Left kidney (tissue), 2 donors: ENCODE results near the gene GRIA1. TPM values are rescaled to one million over a fixed set of nuclear protein-coding genes. Genes with fewer than 3 reads are reported as not detected.
A peak's percentile ranks its signal among the peaks of the same experiment; 100 is the strongest.

Experiments used
- DNase-seq: peaks from one replicate; pipeline ENCODE4 v3.0.0-alpha.2; 2013
- polyA plus RNA-seq: library from polyadenylated mRNA; unstranded; fragments of 120-200 nt; gene quantifications from one replicate; pipeline ENCODE4 v1.2.1, GENCODE V29; 2013; ENCODE audit not compliant: insufficient read length

GRIA1 gene
- polyA plus RNA-seq, 1 donor, result 4.3 TPM

DNA sequence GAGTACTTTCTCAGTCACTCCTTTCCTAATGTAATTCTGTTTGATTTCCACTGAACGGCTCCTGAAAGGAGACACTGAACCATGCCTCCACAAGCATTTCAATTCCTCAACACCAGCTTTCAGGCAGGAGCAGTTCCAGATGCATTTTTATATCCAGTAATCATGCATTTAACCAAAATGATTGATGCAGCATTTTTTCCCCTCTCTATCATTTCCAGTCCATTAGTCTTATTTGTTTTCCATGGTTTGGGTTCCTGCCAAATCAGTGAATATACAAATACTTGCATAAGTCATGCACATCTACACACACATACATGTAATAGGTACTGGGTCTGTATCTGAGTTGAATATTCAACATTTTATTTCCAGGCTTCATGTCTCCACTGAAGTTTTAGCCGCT is 122.7 kb downstream of the GRIA1 start:
- DNase-seq, result no peak

DNA sequence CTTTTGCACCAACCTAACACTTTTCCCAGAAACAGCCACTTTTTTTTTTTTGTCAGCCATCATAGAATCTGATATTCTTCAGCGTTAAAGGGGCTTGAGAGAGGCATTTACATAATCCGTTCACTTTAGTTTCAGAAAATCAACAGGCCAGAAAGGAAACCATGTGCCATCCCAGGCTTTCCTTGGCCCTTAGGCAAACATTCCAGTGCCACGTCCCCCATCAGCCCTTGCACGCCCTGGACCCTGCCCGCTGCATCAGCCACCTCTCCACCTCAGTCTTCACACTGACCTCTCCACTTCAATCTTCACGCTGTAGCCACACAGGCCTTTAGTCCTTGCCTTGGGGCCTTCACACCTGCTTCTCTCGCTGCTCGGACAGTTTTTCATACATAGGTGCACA is 123.2 kb downstream of the GRIA1 start:
- DNase-seq, result no peak

DNA sequence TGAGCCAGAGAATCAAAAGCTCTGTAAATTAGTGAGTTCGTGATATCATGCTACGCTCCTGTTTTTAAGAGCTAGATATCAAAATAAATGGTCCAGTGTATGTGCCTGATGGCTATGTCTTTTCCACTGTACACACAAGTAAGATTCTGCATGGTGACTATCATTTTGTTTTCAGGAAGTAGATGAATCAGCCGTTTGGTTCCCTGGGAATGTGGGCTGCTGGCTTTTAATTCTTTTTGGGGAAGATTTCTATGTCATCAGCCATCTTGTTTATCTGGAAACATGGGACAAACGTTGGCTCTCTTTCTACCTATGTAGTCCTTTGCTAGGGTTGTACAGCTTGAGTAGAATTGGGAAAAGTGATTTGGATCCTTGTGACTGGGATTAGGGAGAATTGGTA is 126.7 kb downstream of the GRIA1 start:
- DNase-seq, result no peak

DNA sequence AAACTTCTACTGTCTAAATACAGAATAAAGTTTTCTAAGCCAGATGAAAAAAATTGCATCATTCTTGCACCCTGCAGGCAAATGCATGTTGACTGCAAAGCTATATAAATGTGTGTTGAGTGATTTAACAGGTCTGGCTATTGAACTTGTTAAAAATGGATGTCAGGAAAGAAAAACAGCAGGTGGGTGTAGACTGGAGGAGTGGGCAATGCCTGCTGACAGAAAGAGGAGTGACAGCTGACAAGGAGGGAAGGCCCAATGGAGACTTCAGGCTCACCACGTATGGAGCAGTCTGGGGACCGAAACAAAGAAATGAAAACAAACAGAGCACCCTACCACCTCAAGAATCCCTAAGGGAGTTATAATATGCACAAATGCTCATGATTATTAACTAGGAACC is 127.8 kb downstream of the GRIA1 start:
- DNase-seq, result no peak

DNA sequence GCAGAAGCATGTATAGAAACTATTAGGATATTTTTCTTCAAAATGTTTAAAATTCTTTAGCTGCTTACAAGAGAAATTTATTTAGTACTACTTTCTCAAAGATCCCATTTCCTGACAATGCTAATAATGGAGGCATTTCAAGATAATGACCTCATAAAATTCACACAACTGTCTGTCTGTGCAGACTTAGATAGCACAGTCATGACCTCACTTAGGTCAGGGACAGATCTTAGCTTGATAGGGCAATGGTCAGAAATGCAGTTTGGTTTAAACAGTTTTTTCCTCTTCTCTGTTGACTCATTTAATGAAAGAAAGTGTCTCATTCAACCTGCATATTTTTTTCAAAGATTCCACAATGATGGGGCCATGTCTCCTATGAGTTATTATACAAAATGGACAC is 128.4 kb downstream of the GRIA1 start:
- DNase-seq, result no peak

DNA sequence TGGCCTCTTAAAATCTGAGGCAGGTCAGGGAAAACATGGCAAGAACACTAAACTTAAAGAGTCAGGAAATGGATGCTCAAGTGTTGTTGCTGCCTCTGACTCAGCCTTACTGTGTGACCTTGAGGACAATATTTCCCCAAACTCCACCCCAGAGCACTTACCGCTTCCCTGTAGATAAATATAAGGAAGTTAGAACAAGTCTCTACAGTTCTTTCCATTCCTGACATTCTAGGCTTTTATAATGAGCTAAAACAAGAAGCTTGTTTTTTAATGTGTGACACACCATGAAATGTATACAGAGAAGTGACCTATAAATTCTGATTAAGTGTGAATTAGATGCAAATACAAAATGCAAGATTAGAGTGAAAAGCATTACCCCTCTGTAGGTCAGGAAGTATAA is 129.3 kb downstream of the GRIA1 start:
- no peak for DNase-seq

DNA sequence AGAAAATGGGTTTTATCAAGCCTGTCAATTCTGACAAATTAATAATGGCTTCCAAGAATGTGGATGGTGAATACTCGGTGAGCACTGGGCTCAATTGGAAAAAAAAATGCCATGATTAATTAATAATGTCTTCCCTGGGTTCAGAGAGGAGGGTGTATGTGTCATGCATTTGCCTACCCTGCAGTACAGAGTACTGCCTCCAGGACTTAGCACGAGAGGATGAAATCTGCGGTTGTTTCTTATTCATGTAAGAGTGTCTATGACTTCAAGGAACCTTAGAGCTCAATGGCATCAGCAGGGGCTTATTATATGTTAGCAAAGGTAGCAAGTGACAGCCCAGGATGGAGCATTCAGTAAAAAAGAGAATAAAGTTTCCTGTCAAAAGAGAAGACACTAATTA is 132.7 kb downstream of the GRIA1 start:
- DNase-seq, result no peak

DNA sequence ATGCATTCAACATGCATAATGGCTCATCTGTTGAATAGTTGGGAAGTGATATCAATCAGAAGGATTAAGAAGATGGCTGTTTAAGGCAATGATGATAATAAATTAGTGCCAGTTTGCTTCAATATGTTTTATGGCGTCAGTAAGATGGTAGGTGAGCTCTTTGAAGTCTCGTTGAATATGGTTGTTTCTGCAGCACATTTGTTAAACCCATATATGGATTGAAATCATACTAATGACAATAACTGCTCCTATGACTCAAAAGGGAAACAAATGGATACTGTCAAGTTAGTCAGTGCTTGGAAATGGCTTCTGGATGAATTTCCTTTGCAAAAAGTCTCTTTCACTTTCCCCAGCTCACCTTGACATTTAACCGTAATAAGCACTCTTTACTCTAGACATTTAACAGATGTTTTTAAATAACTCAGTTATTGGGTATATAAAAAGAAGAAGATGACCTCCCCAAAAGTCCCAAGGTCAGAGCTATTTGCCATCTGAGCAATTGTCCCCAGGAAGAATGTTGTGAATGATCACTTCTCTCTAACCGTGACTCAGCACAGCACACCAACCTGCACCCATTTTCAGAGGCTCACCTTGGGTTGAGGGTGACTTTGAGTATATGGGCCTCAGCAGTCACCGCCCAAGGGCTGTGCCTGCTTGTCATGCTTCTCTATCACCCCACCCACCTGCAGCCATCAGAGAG is 133.4 kb downstream of the GRIA1 start:
- DNase-seq, result no peak

DNA sequence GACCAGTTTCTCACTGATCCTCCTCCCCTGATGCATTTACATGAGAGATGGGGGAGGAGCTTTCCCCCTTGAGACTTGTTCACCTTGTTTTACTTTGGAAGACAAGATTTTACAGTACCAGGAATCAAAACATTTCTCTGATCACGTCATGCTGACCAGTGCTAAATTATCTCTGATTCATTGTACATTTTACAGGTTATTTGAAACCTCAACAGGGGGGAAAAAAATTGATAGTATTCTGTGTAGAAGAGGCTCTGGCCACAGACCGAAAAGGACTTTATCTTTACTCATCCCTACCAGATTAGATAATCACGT is 133.9 kb downstream of the GRIA1 start:
- no peak for DNase-seq

DNA sequence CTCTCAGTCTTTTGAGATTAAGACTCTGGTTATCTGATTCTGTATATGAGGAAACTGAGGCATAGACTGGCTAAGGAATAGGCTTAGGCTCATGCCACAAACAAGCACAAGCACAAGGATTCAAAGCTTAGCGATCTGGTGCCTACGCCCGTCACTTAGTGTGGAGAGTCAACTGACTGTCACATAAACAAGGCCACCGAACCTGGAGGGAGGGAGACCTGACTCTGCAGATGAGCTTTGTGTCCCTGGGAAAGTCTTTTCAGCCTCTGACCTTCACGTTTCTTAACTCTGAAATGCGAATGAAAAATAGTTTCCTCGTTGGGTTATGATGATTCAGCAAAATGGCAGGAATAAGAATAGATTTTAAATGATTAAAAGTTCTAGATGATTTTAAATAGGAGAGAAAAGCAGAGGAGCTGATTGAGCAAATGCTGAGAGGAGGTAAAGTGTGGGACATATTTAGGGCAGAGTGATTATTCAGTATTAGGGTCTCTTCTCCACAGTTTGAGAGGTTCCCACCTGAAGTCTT is 135.4 kb downstream of the GRIA1 start:
- no peak for DNase-seq

DNA sequence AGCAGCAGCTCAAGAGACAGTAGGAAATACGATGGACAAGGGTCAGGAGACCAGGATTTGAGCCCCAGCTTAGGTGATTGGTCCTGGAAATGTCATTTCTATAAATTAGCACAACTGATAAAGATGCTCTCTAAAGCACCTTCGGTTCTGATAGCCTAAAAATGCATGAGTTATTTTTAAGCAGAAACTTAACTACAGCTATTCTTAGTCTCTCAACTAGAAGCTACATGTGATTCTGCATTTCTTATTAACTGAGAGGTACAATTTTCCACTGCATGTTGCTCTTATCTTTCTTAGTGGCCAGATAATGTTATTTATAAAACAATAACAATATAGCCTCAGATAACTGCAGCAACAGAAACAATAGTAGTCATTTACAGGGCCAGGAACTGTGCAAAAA is 136.4 kb downstream of the GRIA1 start:
- DNase-seq, result no peak

DNA sequence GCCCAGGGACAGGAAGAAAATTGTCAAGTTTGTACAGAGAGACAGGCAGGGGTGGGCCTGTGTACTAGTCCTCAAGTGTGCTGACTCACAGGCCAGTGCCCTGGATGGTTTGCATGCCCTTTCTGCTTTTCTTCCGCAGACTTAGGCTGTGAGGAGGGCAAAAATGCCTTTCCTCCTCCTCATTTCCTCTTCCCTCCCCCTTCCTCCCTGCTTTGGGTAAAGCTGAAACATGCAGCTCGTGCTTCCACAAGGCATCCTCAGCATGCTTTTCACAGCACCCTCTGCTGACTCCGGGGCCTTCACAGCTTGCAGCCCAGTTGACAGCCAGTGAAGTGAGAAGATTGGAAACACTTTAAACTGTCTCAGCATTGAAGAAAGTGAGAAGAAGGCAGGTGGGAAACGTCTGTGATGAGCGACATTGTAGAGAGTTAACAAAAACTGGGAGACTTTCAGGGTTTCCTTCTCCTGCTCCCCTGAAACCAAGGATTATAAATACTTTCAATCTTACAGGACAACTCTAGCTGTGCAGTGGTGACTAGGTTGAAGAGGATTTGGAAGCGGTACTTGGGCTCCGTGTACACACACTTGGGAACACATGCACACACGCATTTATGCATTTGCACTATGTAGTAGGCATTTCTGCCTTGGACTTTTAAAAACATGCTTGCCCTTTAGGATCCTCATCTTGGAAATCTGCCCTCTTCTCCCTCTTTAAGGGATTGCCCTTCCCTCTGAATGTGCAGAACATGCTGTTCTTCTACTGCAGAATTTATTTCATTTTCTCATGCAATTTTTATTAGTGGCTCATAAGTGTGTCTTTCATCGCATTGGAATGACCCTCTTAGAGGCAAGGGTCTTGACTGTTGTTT is 138.8 kb downstream of the GRIA1 start:
- DNase-seq, result peak; percentile 2

DNA sequence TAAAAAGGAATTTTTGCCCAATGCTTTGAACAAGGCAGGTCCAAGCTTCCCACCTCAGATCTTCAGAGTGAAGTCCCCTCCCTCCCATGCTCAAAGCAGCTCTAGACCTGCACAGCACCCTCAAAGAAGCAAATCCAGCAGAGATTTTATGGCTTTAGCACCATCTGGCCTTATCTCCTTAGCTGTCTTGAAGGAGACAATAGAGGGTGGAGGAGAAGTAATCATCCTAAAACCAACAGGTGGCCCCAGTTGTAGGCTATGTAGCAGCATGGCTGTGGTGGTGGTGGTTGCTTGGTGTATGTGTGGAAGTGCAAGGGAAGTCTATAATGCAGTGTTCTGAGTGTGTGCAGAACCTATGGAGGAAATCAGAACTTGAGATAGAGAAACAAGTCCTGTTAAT is 140.1 kb downstream of the GRIA1 start:
- no peak for DNase-seq

DNA sequence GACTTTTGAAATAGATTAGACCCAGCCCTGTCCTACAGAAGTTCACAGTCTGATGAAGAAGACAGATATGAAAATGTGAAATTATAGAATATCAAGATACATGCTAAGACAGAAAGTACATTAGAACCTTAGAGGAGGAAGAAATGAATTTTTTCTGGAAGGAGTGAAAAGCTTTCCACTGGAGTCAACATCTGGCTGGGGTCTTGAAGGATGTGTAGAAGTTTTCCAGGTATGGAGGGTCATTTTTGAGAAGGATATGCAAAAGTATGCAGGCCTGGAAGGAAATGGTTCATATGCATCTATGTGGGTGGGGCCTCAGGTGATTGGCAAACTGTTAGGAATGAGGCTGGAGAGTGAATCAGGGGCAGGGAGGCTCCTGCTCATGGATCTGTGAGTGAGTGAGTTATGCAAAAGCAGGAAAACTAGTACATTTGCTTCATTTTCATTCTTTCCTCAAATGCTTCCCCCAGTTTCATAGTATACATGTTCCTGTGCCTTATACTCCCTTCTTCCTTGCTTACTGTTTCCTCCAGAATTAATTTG is 142.3 kb downstream of the GRIA1 start:
- DNase-seq, result no peak

DNA sequence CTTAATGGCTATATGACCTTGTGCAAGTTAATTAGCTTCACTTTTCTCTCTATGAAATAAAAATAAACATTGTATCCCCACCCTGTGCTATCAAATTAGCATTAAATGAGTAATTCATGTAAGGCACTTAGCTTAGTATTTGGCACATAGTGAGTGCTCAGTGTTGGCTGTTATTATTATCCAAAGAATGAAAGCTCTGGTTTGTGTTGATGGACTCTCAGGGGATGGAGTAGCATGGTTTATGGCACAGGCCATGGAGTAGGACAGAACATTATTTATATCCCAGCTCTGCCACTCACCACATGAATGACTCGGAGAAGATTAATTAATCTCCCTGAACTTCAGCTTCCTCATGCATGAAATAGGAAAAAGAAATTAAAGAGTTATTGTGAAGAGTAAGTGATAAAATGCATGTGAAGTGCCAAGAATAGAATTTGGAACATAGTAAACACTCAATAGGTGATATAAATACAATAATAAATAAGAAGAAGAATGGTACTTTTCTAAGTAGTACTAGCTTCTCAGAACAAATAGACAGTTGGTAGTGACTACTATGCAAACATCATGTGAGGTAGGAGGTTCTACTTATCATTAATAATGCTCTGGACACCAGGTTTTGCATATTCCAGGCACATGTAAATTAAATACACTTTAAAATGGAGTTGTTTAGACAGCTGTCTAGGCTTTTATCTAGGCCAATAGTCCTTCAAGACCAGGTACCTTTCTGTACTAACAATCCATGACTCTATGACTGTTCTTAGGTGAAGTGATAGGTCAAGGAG is 146.4 kb downstream of the GRIA1 start:
- no peak for DNase-seq

DNA sequence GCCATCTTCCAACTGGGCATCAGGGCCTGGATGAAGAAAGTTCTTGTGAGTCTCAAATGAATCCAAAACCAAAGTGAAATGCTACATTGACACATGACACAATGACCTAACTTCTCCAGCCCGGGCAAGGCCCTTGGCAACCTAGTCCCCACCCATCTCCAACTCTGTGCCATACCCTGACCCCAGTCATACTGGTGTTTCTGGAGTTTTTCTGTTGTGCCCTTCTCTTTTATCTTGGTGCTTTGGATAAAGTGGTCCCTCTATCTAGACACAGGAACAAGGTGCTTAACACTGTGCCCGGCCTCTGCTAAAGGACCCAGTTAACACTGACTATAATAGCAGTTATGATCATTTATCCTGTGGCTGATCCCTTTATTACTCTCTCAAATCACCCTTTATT is 149.8 kb downstream of the GRIA1 start:
- DNase-seq, result no peak

DNA sequence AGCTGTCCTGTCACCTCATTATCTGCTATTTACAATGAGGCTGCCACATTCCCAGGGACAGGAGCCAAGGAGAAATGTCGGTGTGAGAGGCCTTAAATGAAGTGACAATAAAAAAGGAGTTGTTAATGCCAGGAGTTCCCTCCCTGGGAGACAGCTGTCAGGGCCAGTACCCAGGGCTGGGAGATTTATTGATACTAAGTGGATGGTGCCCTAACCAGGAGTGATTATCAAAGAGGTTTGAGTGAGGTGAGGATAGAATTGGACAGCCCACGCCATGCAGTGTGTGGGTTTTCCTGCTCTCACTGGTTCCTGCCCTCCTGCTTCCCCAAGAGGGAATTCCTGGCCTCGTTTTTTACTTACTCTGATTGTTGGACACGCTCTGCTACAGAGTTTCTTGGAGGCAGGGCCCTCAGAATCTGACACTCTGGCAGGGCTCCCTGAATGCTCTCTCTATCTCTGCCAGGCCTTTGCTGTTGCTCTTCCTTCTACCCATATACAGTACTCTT is 150.8 kb downstream of the GRIA1 start:
- peak; percentile 3 for DNase-seq

DNA sequence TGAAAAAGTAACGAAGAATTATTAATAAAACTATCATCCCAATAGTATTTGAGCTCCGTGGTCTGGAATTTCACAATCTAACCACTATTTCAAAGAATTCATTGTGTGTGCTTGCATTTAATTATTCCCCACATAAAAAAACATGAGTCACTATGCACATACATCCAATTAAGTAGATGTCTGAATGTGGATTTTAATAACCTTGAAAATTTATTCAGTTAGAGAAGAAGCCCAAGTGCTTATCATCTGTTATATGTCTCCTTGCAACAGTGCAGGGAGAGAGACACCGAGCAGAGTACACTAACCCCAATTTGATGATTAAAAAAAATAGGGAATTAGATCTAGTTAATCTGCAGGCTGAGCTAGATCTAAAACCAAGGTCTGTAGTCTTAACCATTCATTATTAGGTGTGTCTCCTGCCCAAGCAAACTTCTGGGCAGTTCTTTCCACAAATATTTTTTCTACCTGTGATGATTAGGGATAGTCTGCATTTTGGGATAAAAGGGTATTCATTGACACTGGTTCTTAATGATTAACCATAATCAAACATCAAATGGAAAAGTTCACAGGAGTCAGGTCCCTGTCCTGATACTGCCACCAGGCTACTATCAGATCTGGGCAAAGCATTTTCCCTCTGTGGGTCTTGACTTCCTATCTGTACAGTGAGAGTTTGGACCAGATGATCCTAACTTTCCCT is 164.2 kb downstream of the GRIA1 start:
- no peak for DNase-seq

DNA sequence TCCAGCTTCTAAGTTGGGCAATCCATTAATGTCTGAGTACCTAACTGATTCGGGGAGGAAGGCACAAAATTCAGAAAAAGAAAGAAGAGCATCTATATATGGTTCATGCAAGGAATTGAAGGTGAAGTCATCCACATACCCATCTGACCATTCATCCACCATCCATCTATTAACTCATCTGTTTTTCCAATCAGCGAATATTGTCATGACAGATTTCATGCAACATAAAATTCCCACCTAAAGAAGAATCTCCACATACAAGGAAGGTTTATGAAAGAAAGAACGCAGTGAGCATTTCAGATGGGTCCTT is 164.7 kb downstream of the GRIA1 start:
- no peak for DNase-seq

DNA sequence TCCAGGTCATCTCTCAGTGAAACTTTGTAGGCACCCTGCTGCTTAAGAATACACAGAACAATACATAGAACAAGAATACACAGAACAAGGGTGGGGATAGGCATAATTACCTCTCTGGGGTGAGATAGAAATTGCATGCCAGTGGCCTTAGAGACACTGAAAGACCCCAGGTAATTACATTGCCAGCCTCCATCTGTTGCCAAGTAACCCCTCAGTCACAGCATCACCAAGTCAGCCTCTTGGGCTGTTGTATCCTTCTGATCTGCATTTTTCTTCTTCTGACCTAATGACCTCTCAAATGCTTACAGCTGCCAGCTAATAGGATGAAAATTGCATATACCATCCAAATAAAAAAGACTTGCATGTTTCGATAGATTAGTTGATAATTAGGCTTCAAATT is 167.7 kb downstream of the GRIA1 start:
- no peak for DNase-seq

DNA sequence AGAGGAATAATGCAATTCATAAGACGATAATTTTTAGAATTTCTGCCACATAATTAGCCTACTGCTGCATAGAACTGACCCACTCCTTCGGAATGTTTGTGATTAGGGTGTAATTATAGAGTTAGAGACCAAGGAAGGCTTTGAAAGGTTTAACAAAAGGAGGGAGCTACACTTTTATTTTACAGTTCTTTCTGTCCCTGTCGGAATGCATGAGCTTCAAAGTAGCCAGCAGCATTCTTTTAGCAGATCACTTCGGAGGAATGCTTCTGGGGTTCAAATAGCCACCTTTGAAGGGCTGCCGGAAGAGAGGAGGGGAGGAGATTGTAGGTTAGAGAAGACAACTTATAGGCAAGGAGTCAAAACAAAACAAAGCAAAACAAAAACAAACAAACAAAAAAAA is 168.1 kb downstream of the GRIA1 start:
- DNase-seq, result no peak
